Measurements from ENCODE around the gene ANP32A.
A peak's percentile ranks its signal among the peaks of the same experiment; 100 is the strongest.

Gene ANP32A

GRCh38 chr15:68798346-68799094, 22.2 kb downstream of the ANP32A start:
- DNase-seq (ENCODE audit: low read depth, low spot score), result no peak

DNA sequence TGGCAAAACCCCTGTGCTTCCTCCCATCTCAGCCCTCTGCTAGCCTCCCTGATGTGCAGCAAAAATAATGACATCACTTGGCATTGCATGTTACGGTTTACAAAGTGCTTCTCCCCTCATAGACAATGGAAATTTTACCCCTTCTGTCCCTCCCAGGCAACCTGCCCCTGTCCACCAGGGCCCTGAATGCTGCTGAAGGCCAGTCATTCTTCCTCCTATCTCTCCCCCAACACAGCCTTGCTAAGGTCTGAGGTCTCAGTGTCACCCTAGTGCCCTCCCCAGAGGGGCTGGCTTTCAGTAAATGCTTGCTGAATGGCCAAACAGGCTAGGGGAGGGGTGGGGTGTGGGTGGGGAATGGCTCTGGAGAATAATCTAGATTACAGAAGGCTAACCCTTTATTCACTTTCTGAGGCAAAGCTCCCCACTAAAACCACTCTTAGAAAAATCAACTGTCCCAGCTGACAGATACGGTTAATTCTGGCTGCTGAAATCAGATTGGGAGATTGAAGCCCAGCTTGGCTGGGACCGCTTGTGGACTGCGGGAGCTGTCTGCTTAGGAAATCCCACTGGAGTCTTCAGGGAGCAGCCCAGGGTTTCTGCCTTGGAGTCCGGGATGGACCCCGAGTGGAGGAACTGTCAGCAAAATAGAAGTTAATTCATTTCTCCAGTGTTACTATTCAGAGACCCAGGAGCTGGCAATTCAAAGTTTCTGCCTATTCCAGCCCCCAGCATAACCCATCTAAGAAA, 22.9 kb downstream of the ANP32A start:
- no peak for DNase-seq (ENCODE audit: low read depth, low spot score)

- DNase-seq (ENCODE audit: low read depth, low spot score), result no peak
Measured at GRCh38 chr15:68797191-68797590, 23.5 kb downstream of the ANP32A start.

DNA sequence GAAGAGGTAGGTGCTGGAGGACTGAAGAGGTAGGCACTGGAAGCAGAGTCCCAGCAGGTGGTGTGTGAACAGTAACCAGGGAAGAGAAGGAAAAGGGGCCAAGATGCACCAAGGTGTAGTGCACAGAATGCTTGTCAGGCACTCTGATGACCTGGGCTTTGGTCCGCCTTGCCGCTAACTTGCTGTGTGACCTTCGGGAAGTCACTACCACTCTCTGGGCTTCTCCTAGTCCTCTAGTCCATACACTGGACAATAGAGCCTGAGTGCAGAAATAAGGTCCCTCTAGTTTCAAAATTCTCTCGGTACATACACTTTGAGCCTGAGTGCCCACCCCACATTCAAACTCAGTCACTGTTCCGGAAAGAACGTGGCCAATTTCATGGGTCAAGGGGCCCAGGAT, 24.1 kb downstream of the ANP32A start:
- DNase-seq (ENCODE audit: low read depth, low spot score), result no peak

GRCh38 chr15:68795298-68795848, 25.3 kb downstream of the ANP32A start:
- peak; percentile 77 for DNase-seq (ENCODE audit: low read depth, low spot score)

DNA sequence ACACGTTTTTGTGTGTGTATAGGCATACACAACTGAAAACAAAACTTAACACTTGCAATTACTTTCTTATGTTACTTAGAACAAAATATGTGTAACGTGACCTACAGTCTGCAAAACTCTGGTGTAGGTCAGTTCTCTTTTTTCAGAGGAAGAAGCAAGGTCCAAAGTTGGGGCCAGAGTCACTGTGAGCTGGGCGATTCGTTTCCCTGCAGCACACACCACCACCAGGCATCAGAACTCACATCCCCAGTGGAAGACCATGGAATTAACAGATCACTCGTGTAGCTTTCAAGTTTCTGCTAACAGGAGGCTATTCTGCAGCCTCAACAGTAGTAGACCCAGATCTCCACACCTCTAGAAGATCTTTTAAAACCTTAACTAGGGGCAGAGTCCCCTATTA, 25.8 kb downstream of the ANP32A start:
- DNase-seq (ENCODE audit: low read depth, low spot score), result no peak

- DNase-seq (ENCODE audit: low read depth, low spot score), result no peak
Measured at GRCh38 chr15:68794307-68794706, 26.4 kb downstream of the ANP32A start.

- DNase-seq (ENCODE audit: low read depth, low spot score), result no peak
Measured at GRCh38 chr15:68793776-68794175, 26.9 kb downstream of the ANP32A start.

- DNase-seq (ENCODE audit: low read depth, low spot score), result no peak
Measured at GRCh38 chr15:68792901-68793766, 27.6 kb downstream of the ANP32A start.

GRCh38 chr15:68791431-68792283, 29.0 kb downstream of the ANP32A start:
- no peak for DNase-seq (ENCODE audit: low read depth, low spot score)

DNA sequence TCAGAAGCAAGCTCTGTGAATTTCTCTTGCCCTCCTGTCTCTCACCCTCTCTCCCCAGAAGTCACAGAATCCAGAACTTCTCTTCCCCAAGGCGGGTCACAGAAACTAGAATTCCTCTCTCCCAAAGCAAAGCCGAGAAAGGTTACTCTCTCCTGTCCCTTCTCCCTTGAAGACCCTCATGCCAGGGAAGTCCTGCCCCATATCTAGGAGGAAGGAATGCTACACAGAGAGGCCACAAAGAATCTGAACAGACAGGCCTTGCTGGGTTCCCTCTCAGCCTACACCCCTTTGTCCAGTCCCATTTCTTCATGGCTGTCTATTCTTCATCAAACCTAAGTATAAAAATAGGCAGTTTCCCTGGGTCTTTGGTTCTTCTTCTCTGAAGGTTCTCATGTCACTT, 29.8 kb downstream of the ANP32A start:
- no peak for DNase-seq (ENCODE audit: low read depth, low spot score)

GRCh38 chr15:68790242-68790575, 30.5 kb downstream of the ANP32A start:
- no peak for DNase-seq (ENCODE audit: low read depth, low spot score)

DNA sequence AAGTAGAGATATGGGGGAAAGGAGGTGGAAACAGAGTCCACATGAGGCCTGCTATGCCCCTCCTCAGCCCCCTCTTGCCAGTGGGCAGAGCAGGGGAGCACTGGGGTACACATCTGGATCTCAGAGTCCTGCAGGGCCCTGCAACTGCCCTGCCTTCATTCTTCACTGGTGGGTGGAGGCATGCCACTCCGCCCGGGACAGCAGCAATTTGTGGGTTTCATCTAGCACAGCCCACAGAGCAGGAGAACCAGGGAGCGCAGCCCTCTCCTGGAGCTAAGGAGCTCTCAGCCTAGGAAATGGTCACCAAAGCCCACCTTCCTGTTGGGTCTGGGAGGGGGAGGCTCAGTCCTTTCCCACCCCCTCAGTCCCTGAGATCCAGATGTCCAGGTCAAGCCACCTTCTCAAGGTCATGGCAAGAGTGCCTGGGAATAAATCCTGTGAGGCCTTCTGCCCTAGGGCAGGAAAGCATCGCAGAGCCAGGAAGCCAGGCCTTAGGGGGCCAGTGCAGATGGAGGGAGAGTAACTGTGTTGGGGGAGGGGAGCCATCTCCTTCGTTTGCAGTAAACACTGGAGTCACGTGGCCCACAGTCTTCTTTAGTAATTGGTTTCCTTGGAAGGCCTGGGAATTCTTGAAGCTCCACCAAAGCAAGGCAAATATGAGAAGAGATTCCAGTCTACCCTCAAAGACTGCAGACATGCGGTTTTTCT, 31.0 kb downstream of the ANP32A start:
- peak; percentile 69 for DNase-seq (ENCODE audit: low read depth, low spot score)

GRCh38 chr15:68789091-68789490, 31.6 kb downstream of the ANP32A start:
- no peak for DNase-seq (ENCODE audit: low read depth, low spot score)

DNA sequence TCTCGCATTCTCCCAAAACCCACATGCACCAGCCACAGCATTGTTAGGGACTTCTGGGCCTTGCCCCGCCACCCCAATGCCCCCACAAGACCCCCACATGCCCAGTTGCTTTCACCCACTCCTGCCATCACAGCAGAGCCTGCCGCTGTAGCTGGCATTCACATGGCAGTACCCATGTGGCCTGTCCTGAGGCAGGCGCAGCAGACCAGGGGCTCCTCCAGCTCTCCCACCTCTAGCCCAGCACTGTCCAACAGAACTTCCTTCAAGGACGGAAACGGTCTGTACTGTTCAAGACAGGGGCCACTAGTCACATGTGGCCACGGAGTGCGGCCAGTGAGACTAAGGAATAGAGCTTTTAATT, 32.5 kb downstream of the ANP32A start:
- no peak for DNase-seq (ENCODE audit: low read depth, low spot score)

DNA sequence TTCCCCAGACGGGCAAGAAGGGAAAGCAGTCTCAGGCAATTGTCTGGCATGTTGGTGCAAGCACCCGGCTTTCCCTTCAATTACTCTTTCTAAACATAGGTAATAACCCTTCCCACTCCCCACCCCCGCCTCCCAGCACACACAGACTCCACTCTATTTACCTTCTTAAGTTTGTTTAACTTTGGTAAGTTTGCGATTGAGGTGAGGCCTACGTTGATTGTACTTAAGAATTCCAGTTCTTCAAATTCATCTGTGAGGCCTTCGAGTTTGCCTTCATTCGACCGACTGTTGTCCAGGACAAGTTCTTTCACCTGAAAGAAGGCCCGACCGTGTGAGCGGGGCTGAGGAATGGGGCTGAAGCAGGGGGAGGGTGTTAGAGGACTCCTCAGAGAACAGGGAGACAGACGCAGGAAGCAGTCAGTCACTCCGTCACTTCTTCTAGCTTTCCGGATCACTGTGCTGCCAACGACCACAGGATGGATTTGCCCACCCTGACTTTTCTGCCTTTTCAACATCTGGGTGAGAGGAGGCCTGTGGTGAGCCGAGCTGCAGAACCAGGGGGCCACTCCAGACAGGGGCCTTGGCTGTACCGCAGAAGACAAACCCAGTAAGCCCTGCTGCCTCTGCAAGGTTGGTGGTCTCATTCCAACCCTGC, 33.0 kb downstream of the ANP32A start:
- no peak for DNase-seq (ENCODE audit: low read depth, low spot score)

DNA sequence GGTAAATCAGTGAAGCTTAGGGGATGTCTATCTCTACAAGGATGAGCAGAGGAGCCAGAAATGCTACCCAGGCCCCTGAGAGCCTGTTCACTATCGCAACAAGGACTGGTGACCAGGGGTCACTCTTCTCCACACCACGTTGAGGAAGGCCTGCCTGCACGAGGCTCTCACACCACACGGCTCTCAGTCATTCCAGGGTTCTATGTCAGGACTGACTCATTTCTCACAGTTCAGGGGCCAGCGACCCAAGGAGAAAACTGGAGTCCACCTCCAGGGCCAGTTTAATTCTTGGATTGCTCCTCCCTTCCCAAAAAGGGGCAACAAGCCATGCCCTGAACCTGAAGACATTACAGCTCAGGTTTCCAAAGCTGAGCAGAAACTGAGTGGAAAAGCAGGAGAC, 33.9 kb downstream of the ANP32A start:
- no peak for DNase-seq (ENCODE audit: low read depth, low spot score)

GRCh38 chr15:68785541-68785940, 35.2 kb downstream of the ANP32A start:
- DNase-seq (ENCODE audit: low read depth, low spot score), result no peak

- no peak for DNase-seq (ENCODE audit: low read depth, low spot score)
Measured at GRCh38 chr15:68784206-68784605, 36.5 kb downstream of the ANP32A start.

Data from iPS DF 19.7 (cell line).